SK-N-MC (cell line): ENCODE results near the gene RNU4-1.
"Not testable (repeated sequence)": the region's sequence is repeated elsewhere in the genome, so short reads cannot be mapped to it uniquely, and the experiment has no call there.

Experiments used
- EZH2 ChIP-seq: fragments of 200-600 bp; sonication (generic); IDR thresholded peaks from one replicate; pipeline ENCODE4 v1.6.1; 2017; ENCODE audit warnings: antibody characterized with exemption
- POLR2AphosphoS5 ChIP-seq: IDR thresholded peaks from 2 replicates; pipeline ENCODE4 v1.6.1; 2012; ENCODE audit warnings: mild to moderate bottlenecking, low read depth, low read length, borderline replicate concordance

- not testable (repeated sequence) for TF ChIP-seq POLR2AphosphoS5, EZH2
These were observed 39.7 kb downstream of the RNU4-1 start for GRCh38 chr12:120253313-120253712.
